GM18498 (cell line): Measurements from ENCODE around the gene NOL4L.

ENCODE experiments used
- ATAC-seq: cut with Tn5 transposase; IDR thresholded peaks from one replicate; pipeline ENCODE4 v1.9.1; 2021; ENCODE audit warnings: mild to moderate bottlenecking, moderate library complexity; ENCODE audit not compliant: unreplicated experiment

Gene NOL4L, protein sequence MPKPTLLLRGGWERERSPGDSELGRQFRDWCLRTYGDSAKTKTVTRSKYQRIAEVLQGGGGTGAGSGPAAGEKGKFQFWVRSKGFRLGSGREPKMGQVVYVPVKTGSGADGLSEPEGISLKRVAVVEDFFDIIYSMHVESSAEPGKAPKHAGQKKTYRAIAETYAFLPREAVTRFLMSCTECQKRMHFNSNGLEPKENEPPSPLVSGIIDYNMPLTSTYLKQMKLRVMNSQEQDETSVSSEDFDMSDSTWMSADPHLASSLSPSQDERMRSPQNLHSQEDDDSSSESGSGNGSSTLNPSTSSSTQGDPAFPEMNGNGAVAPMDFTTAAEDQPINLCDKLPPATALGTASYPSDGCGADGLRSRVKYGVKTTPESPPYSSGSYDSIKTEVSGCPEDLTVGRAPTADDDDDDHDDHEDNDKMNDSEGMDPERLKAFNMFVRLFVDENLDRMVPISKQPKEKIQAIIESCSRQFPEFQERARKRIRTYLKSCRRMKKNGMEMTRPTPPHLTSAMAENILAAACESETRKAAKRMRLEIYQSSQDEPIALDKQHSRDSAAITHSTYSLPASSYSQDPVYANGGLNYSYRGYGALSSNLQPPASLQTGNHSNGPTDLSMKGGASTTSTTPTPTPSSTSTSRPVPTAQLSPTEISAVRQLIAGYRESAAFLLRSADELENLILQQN

GRCh38 chr20:32585011-32585585 is at the start of gene NOL4L:
NOL4L (minus strand) TSS chr20:32585333; CDS start chr20:32584890, 443 bp downstream.
- ATAC-seq = no peak

GRCh38 chr20:32634041-32634805 is 49.1 kb upstream of the NOL4L start:
- ATAC-seq = no peak

- ATAC-seq = no peak
Measured at GRCh38 chr20:32632461-32633354, 47.6 kb upstream of the NOL4L start.

- ATAC-seq = no peak
Measured at GRCh38 chr20:32631933-32632460, 46.9 kb upstream of the NOL4L start.

DNA sequence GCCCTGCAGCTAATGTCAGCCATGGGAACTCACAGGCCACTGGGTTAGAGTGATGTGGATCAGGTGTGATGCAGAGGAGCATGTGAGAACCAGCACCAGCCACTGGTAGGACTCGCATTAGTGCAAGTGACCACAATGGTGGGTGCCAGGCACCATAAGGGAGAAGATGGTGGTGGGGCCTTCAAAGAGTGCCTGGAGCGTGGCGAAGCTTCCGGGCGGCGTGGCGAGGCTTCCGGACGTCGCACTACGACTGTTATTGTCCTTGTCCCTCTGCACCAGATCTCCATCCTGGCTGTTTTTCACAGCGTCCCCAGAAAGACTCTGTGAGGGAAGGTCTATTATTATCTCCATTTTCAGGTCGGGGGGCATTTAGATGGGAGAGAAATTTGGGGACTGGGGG is 44.7 kb upstream of the NOL4L start:
- no peak for ATAC-seq

DNA sequence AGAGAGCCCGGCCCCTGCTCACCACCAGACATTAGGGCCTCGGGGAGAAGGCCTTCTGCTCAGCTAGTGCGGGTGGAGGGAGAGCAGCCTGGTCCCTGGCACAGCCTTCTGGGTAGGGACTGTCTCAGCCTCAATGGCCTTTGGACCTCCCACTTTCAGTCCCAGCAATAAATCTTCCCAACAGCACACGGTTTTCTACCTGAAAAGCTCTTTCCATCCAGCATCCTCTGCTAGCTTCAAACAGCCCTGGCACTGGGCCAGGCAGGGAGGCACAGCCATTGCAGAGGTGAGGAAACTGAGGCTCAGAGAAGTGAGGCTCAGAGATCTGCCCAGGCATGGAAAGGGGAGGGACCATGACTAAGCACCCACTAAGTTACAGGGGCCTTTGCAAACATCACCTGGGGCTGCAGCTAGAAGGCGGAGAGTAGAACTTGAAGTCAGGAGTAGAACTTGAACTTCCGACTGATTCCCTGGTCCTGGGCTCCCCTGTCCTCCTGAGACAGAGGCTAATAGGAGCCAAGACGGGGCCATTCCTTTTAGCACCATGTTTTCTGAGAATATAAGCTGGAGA is 43.9 kb upstream of the NOL4L start:
- no peak for ATAC-seq

- ATAC-seq = peak; percentile 39
Measured at GRCh38 chr20:32626859-32627636, 41.9 kb upstream of the NOL4L start.

DNA sequence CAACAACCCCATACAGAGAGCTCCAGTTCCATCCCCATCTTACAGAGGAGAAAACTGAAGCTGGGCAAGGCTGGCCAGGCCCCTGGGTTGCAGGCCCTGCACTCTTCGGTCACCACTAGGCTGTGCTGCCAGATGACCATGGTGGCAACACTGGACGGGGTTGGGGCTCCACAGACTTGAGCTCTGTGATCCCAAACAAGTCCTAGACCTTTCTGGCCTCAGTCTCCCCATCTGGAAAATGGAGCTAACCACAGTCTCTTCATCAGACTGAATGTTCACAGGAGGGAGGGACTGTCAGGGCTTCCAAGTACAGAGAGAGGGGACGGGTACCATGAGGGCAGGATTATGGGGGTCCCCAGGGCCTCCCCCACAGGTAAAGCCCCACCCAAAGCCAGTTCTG is 41.3 kb upstream of the NOL4L start:
- ATAC-seq = no peak

DNA sequence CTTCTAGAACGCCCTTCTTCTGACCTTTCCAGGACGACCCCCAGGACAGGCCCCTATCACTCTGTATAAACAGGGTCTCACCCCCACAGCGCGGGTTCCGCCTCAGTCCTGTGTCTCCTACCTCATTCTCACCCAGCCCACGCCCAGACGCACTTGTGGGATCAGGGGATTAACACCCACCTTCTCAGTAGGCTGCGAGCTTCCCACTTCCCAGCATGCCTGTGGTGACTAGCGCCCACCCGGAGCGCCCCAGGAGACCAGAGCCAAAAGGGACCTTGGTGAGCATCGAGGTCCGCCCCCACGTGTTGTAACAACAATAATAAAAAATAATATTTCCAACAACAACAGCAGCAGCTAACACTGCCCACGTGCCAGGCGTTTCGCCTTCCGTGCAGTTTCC is 40.9 kb upstream of the NOL4L start:
- ATAC-seq = no peak

GRCh38 chr20:32624687-32625345 is 39.7 kb upstream of the NOL4L start:
- no peak for ATAC-seq

- ATAC-seq = no peak
Measured at GRCh38 chr20:32623667-32624157, 38.6 kb upstream of the NOL4L start.

GRCh38 chr20:32622585-32623468 is 37.7 kb upstream of the NOL4L start:
- no peak for ATAC-seq

- ATAC-seq = no peak
Measured at GRCh38 chr20:32621891-32622584, 36.9 kb upstream of the NOL4L start.

GRCh38 chr20:32621071-32621890 is 36.1 kb upstream of the NOL4L start:
- no peak for ATAC-seq

- no peak for ATAC-seq
Measured at GRCh38 chr20:32619586-32619985, 34.5 kb upstream of the NOL4L start.

DNA sequence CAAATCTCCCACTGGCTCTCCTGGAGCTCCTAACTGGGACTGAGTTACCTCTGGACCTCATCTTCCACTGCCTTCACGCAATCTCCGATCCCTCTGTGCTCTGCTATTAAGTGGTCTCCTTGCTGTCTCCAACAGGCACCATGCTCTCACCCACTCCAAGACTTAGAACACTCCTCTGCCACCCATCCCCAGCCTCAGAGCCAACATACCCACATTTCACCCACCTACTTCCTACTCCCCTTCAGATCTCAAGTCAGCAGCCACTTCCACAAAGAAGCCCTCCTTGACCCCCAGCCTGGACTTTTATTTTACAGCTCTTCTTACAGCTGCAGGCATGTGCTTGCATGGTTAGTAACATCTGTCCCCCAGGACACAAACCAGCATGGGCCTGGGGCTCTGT is 29.6 kb upstream of the NOL4L start:
- no peak for ATAC-seq
